ENCODE data around the gene PRKAR1B. TPM values are rescaled to one million over a fixed set of nuclear protein-coding genes. Genes with fewer than 3 reads are reported as not detected.

The PRKAR1B gene
- total and polyA plus RNA-seq, 8 donors, result 4.5 to 45.8 (median 11.1) TPM

DNA sequence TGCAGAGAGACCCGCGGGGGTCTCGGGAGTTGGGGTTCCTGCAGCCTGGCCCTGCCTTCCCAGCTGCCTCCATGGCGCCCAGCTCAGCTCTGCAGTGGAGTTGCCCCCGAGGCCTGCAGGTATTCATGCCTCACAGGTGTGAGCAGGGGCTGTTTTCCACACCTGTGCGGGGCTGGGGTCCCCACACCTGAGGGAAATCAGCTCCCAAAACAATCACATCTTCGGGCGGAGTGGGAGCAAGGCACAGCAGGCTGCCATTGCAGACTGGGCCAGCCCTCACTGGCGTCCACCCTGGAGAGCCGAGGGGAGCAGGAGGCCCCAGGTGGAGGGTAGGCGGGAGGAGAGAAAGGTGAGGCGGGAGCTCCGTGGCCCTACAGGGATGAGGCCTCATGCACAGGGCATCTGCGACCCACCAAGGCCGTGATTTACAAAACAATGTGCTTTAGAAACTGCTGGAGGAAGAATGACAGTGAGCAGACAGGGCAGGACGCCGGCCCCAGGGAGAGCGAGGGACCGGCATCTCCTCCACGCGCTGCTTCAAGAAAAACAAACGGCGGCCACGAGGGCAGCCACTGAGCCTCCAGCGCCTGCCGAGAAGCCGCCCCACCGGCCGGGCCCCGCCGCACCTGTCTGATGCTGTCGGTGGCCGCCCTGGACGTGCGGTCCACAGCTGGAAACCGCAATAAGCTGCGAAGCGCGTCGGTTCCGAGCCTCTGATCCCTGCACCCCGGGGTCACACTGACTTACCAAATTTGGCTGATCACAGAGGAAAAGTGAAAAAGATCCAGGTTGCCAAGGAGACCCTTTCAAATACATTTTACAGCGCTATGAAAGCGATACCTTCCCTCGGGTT lies 154.4 kb downstream of the PRKAR1B start:
- TF ChIP-seq, protein P1, sequence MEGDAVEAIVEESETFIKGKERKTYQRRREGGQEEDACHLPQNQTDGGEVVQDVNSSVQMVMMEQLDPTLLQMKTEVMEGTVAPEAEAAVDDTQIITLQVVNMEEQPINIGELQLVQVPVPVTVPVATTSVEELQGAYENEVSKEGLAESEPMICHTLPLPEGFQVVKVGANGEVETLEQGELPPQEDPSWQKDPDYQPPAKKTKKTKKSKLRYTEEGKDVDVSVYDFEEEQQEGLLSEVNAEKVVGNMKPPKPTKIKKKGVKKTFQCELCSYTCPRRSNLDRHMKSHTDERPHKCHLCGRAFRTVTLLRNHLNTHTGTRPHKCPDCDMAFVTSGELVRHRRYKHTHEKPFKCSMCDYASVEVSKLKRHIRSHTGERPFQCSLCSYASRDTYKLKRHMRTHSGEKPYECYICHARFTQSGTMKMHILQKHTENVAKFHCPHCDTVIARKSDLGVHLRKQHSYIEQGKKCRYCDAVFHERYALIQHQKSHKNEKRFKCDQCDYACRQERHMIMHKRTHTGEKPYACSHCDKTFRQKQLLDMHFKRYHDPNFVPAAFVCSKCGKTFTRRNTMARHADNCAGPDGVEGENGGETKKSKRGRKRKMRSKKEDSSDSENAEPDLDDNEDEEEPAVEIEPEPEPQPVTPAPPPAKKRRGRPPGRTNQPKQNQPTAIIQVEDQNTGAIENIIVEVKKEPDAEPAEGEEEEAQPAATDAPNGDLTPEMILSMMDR (IDR thresholded peaks at IDR 0.05), result no peak
- TF ChIP-seq POLR2AphosphoS5 (IDR thresholded peaks at IDR 0.05) (no peak), POLR2A (IDR thresholded peaks at IDR 0.05) (no peak)
- peaks cover 0 to 23% (median 10%) of the 10 kb centered on the region in 4 donors for H3K4me1 ChIP-seq
- no peaks in the 10 kb centered on the region for H3K9me3 ChIP-seq
- no peak for DNase-seq
- intact Hi-C loops (cut with DNase I; ENCODE audit: low total_unique reads), result no loop called here
- H3K27me3 ChIP-seq, result no peaks in the 10 kb centered on the region
- H3K27ac ChIP-seq, result no peak overlapping the region
- 88 to 92% (median 91%) methylated on average over 42 to 45 of the region's 45 CpGs for whole genome bisulfite sequencing, 5 donors
- no peak overlapping the region for H3K4me3 ChIP-seq
- peaks cover 0 to 6% (median 5%) of the 10 kb centered on the region in 4 donors for H3K36me3 ChIP-seq

DNA sequence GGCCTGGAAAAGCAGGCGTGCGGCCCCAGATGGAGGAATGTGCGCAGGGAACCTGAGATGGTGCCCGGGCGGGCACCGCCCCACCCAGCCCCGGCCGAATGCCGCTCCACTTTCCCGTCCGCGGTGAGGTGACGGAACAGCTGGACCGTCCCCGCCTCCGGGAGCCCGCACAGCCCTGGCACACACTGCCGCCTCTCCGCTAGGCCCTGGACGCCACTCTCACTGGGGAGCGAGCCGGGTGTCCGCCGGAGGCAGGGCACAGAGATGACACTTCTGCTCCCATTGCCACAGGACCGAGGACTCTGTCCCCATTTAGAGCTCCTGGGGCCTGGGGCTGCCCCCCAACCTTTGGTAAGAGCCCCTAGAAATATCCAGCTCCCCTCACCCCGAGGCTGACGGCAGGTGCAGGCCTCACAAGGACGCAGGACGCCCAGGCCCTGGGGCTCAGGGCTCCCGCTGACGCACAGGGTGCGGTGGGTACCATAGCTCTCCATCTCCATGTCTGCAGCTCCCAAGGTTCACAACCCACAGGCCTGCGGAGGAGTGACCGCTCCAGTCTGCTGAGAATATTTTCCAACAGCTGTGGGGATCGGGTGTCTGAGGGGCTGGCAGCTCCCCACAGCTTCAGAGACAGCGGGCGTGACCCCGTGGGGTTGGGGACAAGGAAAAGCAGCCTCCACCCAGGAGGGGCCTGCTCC lies 155.2 kb downstream of the PRKAR1B start:
- H3K4me1 ChIP-seq, result peaks cover 0 to 23% (median 10%) of the 10 kb centered on the region in 4 donors
- no peak overlapping the region for H3K27ac ChIP-seq
- no peaks in the 10 kb centered on the region for H3K9me3 ChIP-seq
- intact Hi-C loops (cut with DNase I; ENCODE audit: low total_unique reads), result no loop called here
- no peak for TF ChIP-seq EP300 (IDR thresholded peaks at IDR 0.05)
- TF ChIP-seq POLR2A (IDR thresholded peaks at IDR 0.05), result no peak
- no peak for TF ChIP-seq POLR2AphosphoS5 (IDR thresholded peaks at IDR 0.05)
- TF ChIP-seq, protein P1 (IDR thresholded peaks at IDR 0.05), result no peak
- no peaks in the 10 kb centered on the region for H3K27me3 ChIP-seq
- no peak overlapping the region for H3K4me3 ChIP-seq
- peaks cover 0 to 4% (median 0%) of the 10 kb centered on the region in 4 donors for H3K36me3 ChIP-seq
- 93 to 97% (median 96%) methylated on average over 22 to 38 of the region's 38 CpGs for WGBS, 5 donors
- DNase-seq, result no peak

DNA sequence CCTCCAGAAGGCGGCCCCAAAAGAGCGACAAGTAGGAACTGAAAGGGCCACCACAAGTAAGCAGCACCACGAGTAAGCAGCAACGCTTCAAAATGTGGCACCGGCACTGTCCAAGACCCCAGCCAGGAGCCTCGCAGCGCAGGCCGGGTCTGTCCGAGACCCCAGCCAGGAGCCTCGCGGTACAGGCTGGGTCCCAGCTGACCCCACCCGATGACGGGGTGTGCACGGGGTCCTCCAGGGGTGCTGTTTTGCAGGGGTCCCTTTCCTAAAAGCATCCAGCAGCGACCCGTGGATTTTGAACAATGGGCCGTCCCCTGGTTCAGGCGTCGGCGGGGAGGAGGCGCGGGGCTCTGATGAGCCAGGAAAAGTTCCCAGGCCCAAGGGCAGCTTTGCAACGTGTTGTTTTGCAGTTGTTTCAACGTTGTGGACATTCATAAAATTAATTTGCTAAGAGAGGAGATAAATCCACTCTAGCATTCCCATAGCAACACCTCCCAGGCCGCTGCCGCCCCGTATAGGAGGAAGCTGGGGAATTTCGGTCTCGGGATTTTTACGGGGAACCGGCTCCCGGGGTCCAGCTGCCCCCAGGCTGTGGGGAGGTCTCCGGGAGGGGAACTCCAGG lies 155.9 kb downstream of the PRKAR1B start:
- WGBS, 5 donors, result 90 to 97% (median 94%) methylated on average over 28 to 33 of the region's 33 CpGs
- Histone ChIP-seq H3K4me1 (peaks cover 0 to 23% (median 10%) of the 10 kb centered on the region in 4 donors), H3K27me3 (no peaks in the 10 kb centered on the region), H3K36me3 (no peaks in the 10 kb centered on the region), H3K27ac (no peak overlapping the region), H3K9me3 (no peaks in the 10 kb centered on the region), H3K4me3 (no peak overlapping the region)
- no peak for TF ChIP-seq EP300 (IDR thresholded peaks at IDR 0.05)
- no peak for DNase-seq
- intact Hi-C loops (cut with DNase I; ENCODE audit: low total_unique reads), result no loop called here

DNA sequence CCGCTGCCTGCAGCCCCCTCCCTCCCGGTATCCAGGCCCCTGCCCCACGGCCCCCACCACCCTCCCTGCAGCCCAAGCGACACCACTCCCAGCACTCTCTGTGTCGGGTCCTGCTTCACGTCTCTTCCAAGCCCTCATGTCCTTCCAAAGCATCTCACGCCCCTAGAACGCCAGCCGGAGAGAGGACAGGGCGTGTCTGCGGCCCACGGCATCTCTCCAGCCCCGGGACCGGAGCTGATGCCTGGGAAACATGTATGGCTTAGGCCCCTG lies 156.3 kb downstream of the PRKAR1B start:
- intact Hi-C loops (cut with DNase I; ENCODE audit: low total_unique reads), result no loop called here
- no peaks in the 10 kb centered on the region for H3K36me3 ChIP-seq
- WGBS, 5 donors, result 88 to 92% (median 91%) methylated on average over 14 of the region's 14 CpGs
- H3K4me3 ChIP-seq, result no peak overlapping the region
- peaks cover 0 to 23% (median 10%) of the 10 kb centered on the region in 4 donors for H3K4me1 ChIP-seq
- H3K9me3 ChIP-seq, result no peaks in the 10 kb centered on the region
- no peak for TF ChIP-seq EP300 (IDR thresholded peaks at IDR 0.05)
- TF ChIP-seq POLR2AphosphoS5 (IDR thresholded peaks at IDR 0.05), result no peak
- TF ChIP-seq, protein P1 (IDR thresholded peaks at IDR 0.05), result no peak
- no peak overlapping the region for H3K27ac ChIP-seq
- no peak for DNase-seq
- H3K27me3 ChIP-seq, result no peaks in the 10 kb centered on the region

All from stomach (tissue), 9 donors.